GM12878 (cell line): ENCODE results near the gene MTMR4. TPM values are rescaled to one million over a fixed set of nuclear protein-coding genes. Genes with fewer than 3 reads are reported as not detected.

Experiments
- ATAC-seq: fragments of 200-7000 bp; cut with Tn5 transposase; 3 replicates; pipeline ENCODE4 v1.9.1; 2020; ENCODE audit warnings: mild to moderate bottlenecking, moderate library complexity
- BruUV-seq: library from RNA; stranded (reverse); fragments of 400-500 nt; replicated peaks from 2 replicates; lab custom pipeline; 2021; lab: Mats Ljungman, UMichigan
- CTCF ChIA-PET: fragments of 300-600 bp; sonication (Branson Sonifier 250); formaldehyde crosslinking; extraction: SDS; loops from one replicate; lab custom pipeline; 2021; ENCODE audit warnings: inconsistent platforms; lab: Yijun Ruan, JAX
- POLR2A ChIA-PET: fragments of 350-600 bp; formaldehyde crosslinking; extraction: SDS; loops from one replicate; lab custom pipeline; 2021; ENCODE audit warnings: inconsistent platforms; lab: Charles Lee
- RAD21 ChIA-PET: fragments of 300-600 bp; sonication (Branson Sonifier 250); formaldehyde crosslinking; loops from one replicate; lab custom pipeline; 2023; ENCODE audit warnings: antibody characterized with exemption; ENCODE audit not compliant: unreplicated experiment; lab: Charles Lee
- SMC1A ChIA-PET: fragments of 300-600 bp; sonication (Branson Sonifier 250); formaldehyde crosslinking; loops from one replicate; lab custom pipeline; 2023; ENCODE audit not compliant: unreplicated experiment, uncharacterized antibody; lab: Charles Lee
- DNase-seq: peaks from one replicate; pipeline ENCODE4 v3.0.0-alpha.2; 2011; ENCODE audit warnings: low read depth, low spot score
- FAIRE-seq: peaks from 3 replicates; lab custom pipeline; 2011; peaks lifted over from hg19 to GRCh38; lab: Jason Lieb, UNC
- H2AFZ ChIP-seq: 2 replicates; pipeline ENCODE4 v1.6.0; 2011; ENCODE audit warnings: low read depth, low read length, control low read depth; ENCODE audit not compliant: control insufficient read depth
- H3K27ac ChIP-seq: 2 replicates; pipeline ENCODE4 v1.5.1; 2011; ENCODE audit warnings: control low read depth; ENCODE audit not compliant: control insufficient read depth, insufficient read depth
- H3K27me3 ChIP-seq, 2 experiments: replicated peaks in 1 of 2; 2 replicates each; pipeline versions ENCODE4 v1.6.0 to v1.6.1; 2011; ENCODE audit warnings: low read length in 1 of 2; ENCODE audit not compliant: control insufficient read depth in 2 of 2, insufficient read depth in 2 of 2
- H3K36me3 ChIP-seq, 2 experiments: 2 replicates each; pipeline ENCODE4 v1.5.1; 2011; ENCODE audit warnings: low read length in 1 of 2; ENCODE audit not compliant: control insufficient read depth in 2 of 2, insufficient read depth in 2 of 2
- H3K4me1 ChIP-seq: 2 replicates; pipeline ENCODE4 v1.6.1; 2011; ENCODE audit warnings: mild to moderate bottlenecking, low read length, moderate library complexity, mixed read lengths; ENCODE audit not compliant: control insufficient read depth, insufficient read depth
- H3K4me2 ChIP-seq: 2 replicates; pipeline ENCODE4 v1.6.0; 2011; ENCODE audit warnings: control low read depth; ENCODE audit not compliant: control insufficient read depth, insufficient read depth
- H3K4me3 ChIP-seq: fragments of 200-600 bp; sonication (generic); 2 replicates; pipeline ENCODE4 v1.5.1; 2016
- H3K79me2 ChIP-seq: 2 replicates; pipeline ENCODE4 v1.6.0; 2011; ENCODE audit warnings: low read length; ENCODE audit not compliant: control insufficient read depth, insufficient read depth
- H3K9ac ChIP-seq: 2 replicates; pipeline ENCODE4 v1.8.0; 2011; ENCODE audit warnings: low read length, control low read depth, mixed read lengths; ENCODE audit not compliant: control insufficient read depth, insufficient read depth
- H3K9me3 ChIP-seq: replicated peaks from 3 replicates; pipeline ENCODE4 v1.5.1; 2011; ENCODE audit warnings: mild to moderate bottlenecking, low read length; ENCODE audit not compliant: control insufficient read depth, insufficient read depth
- H4K20me1 ChIP-seq: 2 replicates; pipeline ENCODE4 v1.6.0; 2011; ENCODE audit not compliant: control insufficient read depth, insufficient read depth
- ATF7 ChIP-seq: fragments of 450-650 bp; IDR thresholded peaks from 2 replicates; pipeline ENCODE4 v1.6.1; 2016; ENCODE audit warnings: low read depth, mild to moderate bottlenecking
- BRCA1 ChIP-seq: IDR thresholded peaks from 2 replicates; pipeline ENCODE4 v1.6.1; 2011; ENCODE audit warnings: low read depth, low read length, improper control_type of control experiment
- CHD2 ChIP-seq: IDR thresholded peaks from 2 replicates; pipeline ENCODE4 v1.6.1; 2011; ENCODE audit warnings: low read depth, low read length, improper control_type of control experiment, borderline replicate concordance
- CREM ChIP-seq: IDR thresholded peaks from 2 replicates; pipeline ENCODE4 v1.6.1; 2014; ENCODE audit warnings: antibody characterized with exemption, low read depth
- IKZF2 ChIP-seq, 2 experiments: fragments of 450-650 bp; IDR thresholded peaks; 2 replicates each; pipeline ENCODE4 v1.6.1; 2017; ENCODE audit warnings: mild to moderate bottlenecking in 2 of 2, moderate library complexity in 2 of 2
- PAX5 ChIP-seq: IDR thresholded peaks from 2 replicates; pipeline ENCODE4 v1.6.1; 2011; ENCODE audit warnings: low read depth, low read length, borderline replicate concordance
- POLR2AphosphoS2 ChIP-seq: IDR thresholded peaks from 2 replicates; pipeline ENCODE4 v1.6.1; 2011; ENCODE audit warnings: low read depth, mild to moderate bottlenecking, low read length, improper control_type of control experiment, moderate library complexity
- SMAD5 ChIP-seq: IDR thresholded peaks from 2 replicates; pipeline ENCODE4 v1.6.1; 2016; ENCODE audit warnings: antibody characterized with exemption, low read depth
- WGBS: methylation state at CpG from one replicate; pipeline ENCODE4 v1.1.6; 2016; ENCODE audit warnings: low lambda C conversion rate; ENCODE audit not compliant: insufficient replicate concordance, insufficient coverage; ENCODE audit errors: missing lambda C conversion rate; 5-methylcytosine and 5-hydroxymethylcytosine counted together
- in situ Hi-C: fragments of 300-500 bp; cut with MboI; formaldehyde crosslinking; loops from 9 replicates; pipeline ENCODE4 v1.14.3; 2018; ENCODE audit warnings: mixed read lengths
- intact Hi-C: fragments of 100-400 bp; cut with micrococcal nuclease; formaldehyde crosslinking; loops from one replicate; pipeline ENCODE4 v1.14.2; 2022; ENCODE audit not compliant: unreplicated experiment
- polyA plus RNA-seq, 11 experiments: library from polyadenylated mRNA; depleted of rRNA in 4 of 11; unstranded in 6 of 11; stranded (reverse) in 5 of 11; fragments of >200 nt; fragmentation: Nextera tagmentation in 4 of 11; fragmentation: Illumina TruSeq in 1 of 11; extraction: Ambion mirVana in 4 of 11; extraction: Trizol in 1 of 11; gene quantifications; 1 replicate in 1 of 11; 2 replicates in 10 of 11; pipeline versions ENCODE4 v1.2.1 to v1.2.3, GENCODE V29; 2011 to 2016; ENCODE audit warnings: inconsistent platforms in 2 of 11, missing spikeins in 2 of 11, low read depth in 1 of 11
- total RNA-seq, 4 experiments: library from RNA; depleted of rRNA in 3 of 4; stranded (reverse); fragments of >200 nt in 3 of 4; fragmentation: Illumina TruSeq in 1 of 4; extraction: Trizol in 1 of 4; gene quantifications; 2 replicates each; pipeline versions ENCODE4 v1.2.1 to v1.2.3, GENCODE V29; 2013 to 2021
- TF ChIP-seq, protein P1 (sequence below): fragments of 450-650 bp; formaldehyde crosslinking; IDR thresholded peaks from 2 replicates; pipeline ENCODE4 v1.5.0; 2022; ENCODE audit warnings: mild to moderate bottlenecking, missing genetic modification characterization
- TF ChIP-seq, protein P2 (sequence below): fragments of 450-650 bp; IDR thresholded peaks from 2 replicates; pipeline ENCODE4 v1.6.1; 2018; ENCODE audit warnings: borderline replicate concordance, mild to moderate bottlenecking; ENCODE audit not compliant: partially characterized antibody
- TF ChIP-seq, protein P3 (sequence below): IDR thresholded peaks from 2 replicates; pipeline ENCODE4 v1.6.1; 2011; ENCODE audit warnings: low read depth, mild to moderate bottlenecking, low read length, moderate library complexity, borderline replicate concordance; ENCODE audit errors: extremely low read depth
- TF ChIP-seq, protein P4 (sequence below): fragments of 450-650 bp; IDR thresholded peaks from 2 replicates; pipeline ENCODE4 v1.6.1; 2018; ENCODE audit warnings: mild to moderate bottlenecking, low read depth, moderate library complexity; ENCODE audit not compliant: partially characterized antibody
- TF ChIP-seq, protein P5 (sequence below): IDR thresholded peaks from 2 replicates; pipeline ENCODE4 v1.6.1; 2011; ENCODE audit warnings: borderline replicate concordance, low read depth, mild to moderate bottlenecking, moderate library complexity, low read length; ENCODE audit not compliant: insufficient read depth, poor library complexity, severe bottlenecking

MTMR4 gene
- total and polyA plus RNA-seq, 10 of the 15 experiments (the other 5 are each of a cell fraction or from before 2014, with no cell fraction given), result 12.8 to 127 (median 53.2) TPM

DNA sequence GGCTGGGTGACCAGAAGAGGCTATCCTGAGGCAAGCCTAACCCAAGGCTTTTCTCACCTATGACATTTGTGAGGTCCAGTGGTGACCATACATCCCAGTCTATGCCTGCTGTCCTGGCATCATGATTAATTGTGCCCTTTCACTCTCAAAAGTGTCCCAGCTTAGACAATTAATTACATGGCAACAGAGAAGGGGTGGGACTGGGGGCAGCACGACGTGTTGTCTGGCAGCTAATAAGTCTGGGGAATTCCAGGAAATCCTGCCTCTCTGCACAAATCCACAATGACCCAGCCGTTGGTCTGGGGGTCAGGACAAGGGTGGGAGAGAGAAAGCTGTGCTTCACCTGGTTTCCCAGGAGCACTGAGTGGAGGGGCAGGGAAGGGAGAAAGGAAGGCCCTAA lies 14.0 kb upstream of the MTMR4 start:
- H3K9ac ChIP-seq, result no peak overlapping the region
- H3K4me2 ChIP-seq, result no peak overlapping the region
- WGBS, result 45% methylated on average over 3 of the region's 3 CpGs
- no peak overlapping the region for H2AFZ ChIP-seq
- H3K79me2 ChIP-seq, result no peaks in the 10 kb centered on the region
- BruUV-seq, result no TSS peak
- intact Hi-C loops, result no loop called here
- no peak overlapping the region for H3K27ac ChIP-seq
- in situ Hi-C loops, result no loop called here
- 0 out of 2 replicates have a peak, but pooled peaks cover 3% of the 10 kb centered on the region for H3K4me1 ChIP-seq
- ATAC-seq (no peak), FAIRE-seq (no peak), DNase-seq (no peak)
- ChIA-PET RAD21 (no interaction called here), CTCF (interaction anchor here (1.2 to 2.3 kb wide), 3 partner anchors 49 to 476 kb away, joined by 4 to 9 read pairs (median 9); no protein-coding TSS in a partner anchor), SMC1A (interaction anchor here (1.2 to 1.3 kb wide), 2 partner anchors 13 to 52 kb away, joined by 3 to 4 read pairs; no protein-coding TSS in a partner anchor), POLR2A (no interaction called here)
- H3K27me3 ChIP-seq, result peaks cover 4 to 6% of the 10 kb centered on the region in 2 experiments; a peak in 3 of 4 replicates
- H3K4me3 ChIP-seq, result no peak overlapping the region
- H4K20me1 ChIP-seq, result no peaks in the 10 kb centered on the region
- H3K9me3 ChIP-seq, result no peaks in the 10 kb centered on the region
- H3K36me3 ChIP-seq, result no peaks in the 10 kb centered on the region
- TF ChIP-seq POLR2AphosphoS2 (no peak), SMAD5 (no peak), CREM (no peak), ATF7 (no peak), CHD2 (no peak), IKZF2 (IDR thresholded peaks at IDR 0.05) (no peak), BRCA1 (no peak), PAX5 (no peak)
- TF ChIP-seq, protein P1, sequence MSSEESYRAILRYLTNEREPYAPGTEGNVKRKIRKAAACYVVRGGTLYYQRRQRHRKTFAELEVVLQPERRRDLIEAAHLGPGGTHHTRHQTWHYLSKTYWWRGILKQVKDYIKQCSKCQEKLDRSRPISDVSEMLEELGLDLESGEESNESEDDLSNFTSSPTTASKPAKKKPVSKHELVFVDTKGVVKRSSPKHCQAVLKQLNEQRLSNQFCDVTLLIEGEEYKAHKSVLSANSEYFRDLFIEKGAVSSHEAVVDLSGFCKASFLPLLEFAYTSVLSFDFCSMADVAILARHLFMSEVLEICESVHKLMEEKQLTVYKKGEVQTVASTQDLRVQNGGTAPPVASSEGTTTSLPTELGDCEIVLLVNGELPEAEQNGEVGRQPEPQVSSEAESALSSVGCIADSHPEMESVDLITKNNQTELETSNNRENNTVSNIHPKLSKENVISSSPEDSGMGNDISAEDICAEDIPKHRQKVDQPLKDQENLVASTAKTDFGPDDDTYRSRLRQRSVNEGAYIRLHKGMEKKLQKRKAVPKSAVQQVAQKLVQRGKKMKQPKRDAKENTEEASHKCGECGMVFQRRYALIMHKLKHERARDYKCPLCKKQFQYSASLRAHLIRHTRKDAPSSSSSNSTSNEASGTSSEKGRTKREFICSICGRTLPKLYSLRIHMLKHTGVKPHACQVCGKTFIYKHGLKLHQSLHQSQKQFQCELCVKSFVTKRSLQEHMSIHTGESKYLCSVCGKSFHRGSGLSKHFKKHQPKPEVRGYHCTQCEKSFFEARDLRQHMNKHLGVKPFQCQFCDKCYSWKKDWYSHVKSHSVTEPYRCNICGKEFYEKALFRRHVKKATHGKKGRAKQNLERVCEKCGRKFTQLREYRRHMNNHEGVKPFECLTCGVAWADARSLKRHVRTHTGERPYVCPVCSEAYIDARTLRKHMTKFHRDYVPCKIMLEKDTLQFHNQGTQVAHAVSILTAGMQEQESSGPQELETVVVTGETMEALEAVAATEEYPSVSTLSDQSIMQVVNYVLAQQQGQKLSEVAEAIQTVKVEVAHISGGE (CRISPR knock-in tag), result no peak
- TF ChIP-seq, protein P2, sequence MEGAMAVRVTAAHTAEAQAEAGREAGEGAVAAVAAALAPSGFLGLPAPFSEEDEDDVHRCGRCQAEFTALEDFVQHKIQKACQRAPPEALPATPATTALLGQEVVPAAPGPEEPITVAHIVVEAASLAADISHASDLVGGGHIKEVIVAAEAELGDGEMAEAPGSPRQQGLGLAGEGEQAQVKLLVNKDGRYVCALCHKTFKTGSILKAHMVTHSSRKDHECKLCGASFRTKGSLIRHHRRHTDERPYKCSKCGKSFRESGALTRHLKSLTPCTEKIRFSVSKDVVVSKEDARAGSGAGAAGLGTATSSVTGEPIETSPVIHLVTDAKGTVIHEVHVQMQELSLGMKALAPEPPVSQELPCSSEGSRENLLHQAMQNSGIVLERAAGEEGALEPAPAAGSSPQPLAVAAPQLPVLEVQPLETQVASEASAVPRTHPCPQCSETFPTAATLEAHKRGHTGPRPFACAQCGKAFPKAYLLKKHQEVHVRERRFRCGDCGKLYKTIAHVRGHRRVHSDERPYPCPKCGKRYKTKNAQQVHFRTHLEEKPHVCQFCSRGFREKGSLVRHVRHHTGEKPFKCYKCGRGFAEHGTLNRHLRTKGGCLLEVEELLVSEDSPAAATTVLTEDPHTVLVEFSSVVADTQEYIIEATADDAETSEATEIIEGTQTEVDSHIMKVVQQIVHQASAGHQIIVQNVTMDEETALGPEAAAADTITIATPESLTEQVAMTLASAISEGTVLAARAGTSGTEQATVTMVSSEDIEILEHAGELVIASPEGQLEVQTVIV, result no peak
- TF ChIP-seq, protein P3, sequence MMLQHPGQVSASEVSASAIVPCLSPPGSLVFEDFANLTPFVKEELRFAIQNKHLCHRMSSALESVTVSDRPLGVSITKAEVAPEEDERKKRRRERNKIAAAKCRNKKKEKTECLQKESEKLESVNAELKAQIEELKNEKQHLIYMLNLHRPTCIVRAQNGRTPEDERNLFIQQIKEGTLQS, result no peak
- TF ChIP-seq, protein P4, sequence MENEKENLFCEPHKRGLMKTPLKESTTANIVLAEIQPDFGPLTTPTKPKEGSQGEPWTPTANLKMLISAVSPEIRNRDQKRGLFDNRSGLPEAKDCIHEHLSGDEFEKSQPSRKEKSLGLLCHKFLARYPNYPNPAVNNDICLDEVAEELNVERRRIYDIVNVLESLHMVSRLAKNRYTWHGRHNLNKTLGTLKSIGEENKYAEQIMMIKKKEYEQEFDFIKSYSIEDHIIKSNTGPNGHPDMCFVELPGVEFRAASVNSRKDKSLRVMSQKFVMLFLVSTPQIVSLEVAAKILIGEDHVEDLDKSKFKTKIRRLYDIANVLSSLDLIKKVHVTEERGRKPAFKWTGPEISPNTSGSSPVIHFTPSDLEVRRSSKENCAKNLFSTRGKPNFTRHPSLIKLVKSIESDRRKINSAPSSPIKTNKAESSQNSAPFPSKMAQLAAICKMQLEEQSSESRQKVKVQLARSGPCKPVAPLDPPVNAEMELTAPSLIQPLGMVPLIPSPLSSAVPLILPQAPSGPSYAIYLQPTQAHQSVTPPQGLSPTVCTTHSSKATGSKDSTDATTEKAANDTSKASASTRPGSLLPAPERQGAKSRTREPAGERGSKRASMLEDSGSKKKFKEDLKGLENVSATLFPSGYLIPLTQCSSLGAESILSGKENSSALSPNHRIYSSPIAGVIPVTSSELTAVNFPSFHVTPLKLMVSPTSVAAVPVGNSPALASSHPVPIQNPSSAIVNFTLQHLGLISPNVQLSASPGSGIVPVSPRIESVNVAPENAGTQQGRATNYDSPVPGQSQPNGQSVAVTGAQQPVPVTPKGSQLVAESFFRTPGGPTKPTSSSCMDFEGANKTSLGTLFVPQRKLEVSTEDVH, result no peak
- TF ChIP-seq, protein P5, sequence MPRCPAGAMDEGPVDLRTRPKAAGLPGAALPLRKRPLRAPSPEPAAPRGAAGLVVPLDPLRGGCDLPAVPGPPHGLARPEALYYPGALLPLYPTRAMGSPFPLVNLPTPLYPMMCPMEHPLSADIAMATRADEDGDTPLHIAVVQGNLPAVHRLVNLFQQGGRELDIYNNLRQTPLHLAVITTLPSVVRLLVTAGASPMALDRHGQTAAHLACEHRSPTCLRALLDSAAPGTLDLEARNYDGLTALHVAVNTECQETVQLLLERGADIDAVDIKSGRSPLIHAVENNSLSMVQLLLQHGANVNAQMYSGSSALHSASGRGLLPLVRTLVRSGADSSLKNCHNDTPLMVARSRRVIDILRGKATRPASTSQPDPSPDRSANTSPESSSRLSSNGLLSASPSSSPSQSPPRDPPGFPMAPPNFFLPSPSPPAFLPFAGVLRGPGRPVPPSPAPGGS, result no peak
